Measurements from ENCODE around the gene FUT7. TPM values are rescaled to one million over a fixed set of nuclear protein-coding genes. Genes with fewer than 3 reads are reported as not detected.
A peak's percentile ranks its signal among the peaks of the same experiment; 100 is the strongest.

The FUT7 gene
- polyA plus RNA-seq, 4 donors: 0.09 to 0.90 TPM; not detected in 2

GRCh38 chr9:136985853-136986252 lies 46.0 kb downstream of the FUT7 start:
- H3K36me3 ChIP-seq (ENCODE audit: control insufficient read depth in 3 of 3, insufficient read depth in 2 of 3, low read depth in 1 of 3, low read length in 3 of 3): no peaks in the 10 kb centered on the region
- H3K27me3 ChIP-seq (ENCODE audit: control insufficient read depth in 3 of 3, insufficient read depth in 3 of 3, low read length in 3 of 3): peaks cover 3 to 37% (median 6%) of the 10 kb centered on the region in 3 donors
- 22 to 26% (median 22%) methylated on average over 19 to 33 of the region's 33 CpGs for WGBS, 3 donors
- H3K4me3 ChIP-seq (ENCODE audit: low read depth in 1 of 3, low read length in 3 of 3): no peak overlapping the region
- H3K4me1 ChIP-seq (ENCODE audit: control insufficient read depth in 3 of 3, insufficient read depth in 2 of 3, low read depth in 1 of 3, low read length in 2 of 3): peaks cover 0 to 5% (median 0%) of the 10 kb centered on the region in 3 donors
- H3K27ac ChIP-seq (ENCODE audit: low read depth in 1 of 3, low read length in 2 of 3): no peak overlapping the region
- FAIRE-seq (no peak), DNase-seq (no peak)
- H3K9me3 ChIP-seq (ENCODE audit: control insufficient read depth in 2 of 2, insufficient read depth in 1 of 2, low read depth in 1 of 2, low read length in 1 of 2): peaks cover 0 to 7% of the 10 kb centered on the region in 2 donors

- Histone ChIP-seq H3K4me3 (ENCODE audit: low read depth in 1 of 3, low read length in 3 of 3) (no peak overlapping the region), H3K27me3 (ENCODE audit: control insufficient read depth in 3 of 3, insufficient read depth in 3 of 3, low read length in 3 of 3) (peaks cover 3 to 41% (median 6%) of the 10 kb centered on the region in 3 donors), H3K27ac (ENCODE audit: low read depth in 1 of 3, low read length in 2 of 3) (no peak overlapping the region), H3K36me3 (ENCODE audit: control insufficient read depth in 3 of 3, insufficient read depth in 2 of 3, low read depth in 1 of 3, low read length in 3 of 3) (no peaks in the 10 kb centered on the region), H3K4me1 (ENCODE audit: control insufficient read depth in 3 of 3, insufficient read depth in 2 of 3, low read depth in 1 of 3, low read length in 2 of 3) (peaks cover 0 to 5% (median 0%) of the 10 kb centered on the region in 3 donors), H3K9me3 (ENCODE audit: control insufficient read depth in 2 of 2, insufficient read depth in 1 of 2, low read depth in 1 of 2, low read length in 1 of 2) (no peaks in the 10 kb centered on the region)
- DNase-seq (no peak), FAIRE-seq (no peak)
- 6 to 12% (median 8%) methylated on average over 41 to 48 of the region's 48 CpGs for WGBS, 3 donors
Measured at GRCh38 chr9:136985027-136985602, 46.8 kb downstream of the FUT7 start.

- WGBS, 3 donors: 51 to 59% (median 59%) methylated on average over 17 to 29 of the region's 29 CpGs
- Histone ChIP-seq H3K27me3 (ENCODE audit: control insufficient read depth in 3 of 3, insufficient read depth in 3 of 3, low read length in 3 of 3) (peaks cover 3 to 41% (median 6%) of the 10 kb centered on the region in 3 donors), H3K9me3 (ENCODE audit: control insufficient read depth in 2 of 2, insufficient read depth in 1 of 2, low read depth in 1 of 2, low read length in 1 of 2) (no peaks in the 10 kb centered on the region), H3K36me3 (ENCODE audit: control insufficient read depth in 3 of 3, insufficient read depth in 2 of 3, low read depth in 1 of 3, low read length in 3 of 3) (no peaks in the 10 kb centered on the region), H3K4me3 (ENCODE audit: low read depth in 1 of 3, low read length in 3 of 3) (no peak overlapping the region), H3K27ac (ENCODE audit: low read depth in 1 of 3, low read length in 2 of 3) (no peak overlapping the region), H3K4me1 (ENCODE audit: control insufficient read depth in 3 of 3, insufficient read depth in 2 of 3, low read depth in 1 of 3, low read length in 2 of 3) (peaks cover 0 to 5% (median 0%) of the 10 kb centered on the region in 3 donors)
- DNase-seq (no peak), FAIRE-seq (no peak)
Measured at GRCh38 chr9:136984464-136985026, 47.3 kb downstream of the FUT7 start.

- no peak overlapping the region for H3K27ac ChIP-seq (ENCODE audit: low read depth in 1 of 3, low read length in 2 of 3)
- H3K4me1 ChIP-seq (ENCODE audit: control insufficient read depth in 3 of 3, insufficient read depth in 2 of 3, low read depth in 1 of 3, low read length in 2 of 3): peaks cover 0 to 5% (median 0%) of the 10 kb centered on the region in 3 donors
- H3K27me3 ChIP-seq (ENCODE audit: control insufficient read depth in 3 of 3, insufficient read depth in 3 of 3, low read length in 3 of 3): peaks cover 3 to 41% (median 6%) of the 10 kb centered on the region in 3 donors
- H3K36me3 ChIP-seq (ENCODE audit: control insufficient read depth in 3 of 3, insufficient read depth in 2 of 3, low read depth in 1 of 3, low read length in 3 of 3): no peaks in the 10 kb centered on the region
- WGBS, 3 donors: 79 to 86% (median 83%) methylated on average over 11 of the region's 11 CpGs
- no peaks in the 10 kb centered on the region for H3K9me3 ChIP-seq (ENCODE audit: control insufficient read depth in 2 of 2, insufficient read depth in 1 of 2, low read depth in 1 of 2, low read length in 1 of 2)
- H3K4me3 ChIP-seq (ENCODE audit: low read depth in 1 of 3, low read length in 3 of 3): no peak overlapping the region
- no peak for DNase-seq
- no peak for FAIRE-seq
Measured at GRCh38 chr9:136983656-136984314, 48.1 kb downstream of the FUT7 start.

- DNase-seq (no peak), FAIRE-seq (no peak)
- Histone ChIP-seq H3K27me3 (ENCODE audit: control insufficient read depth in 3 of 3, insufficient read depth in 3 of 3, low read length in 3 of 3) (peaks cover 3 to 41% (median 6%) of the 10 kb centered on the region in 3 donors), H3K9me3 (ENCODE audit: control insufficient read depth in 2 of 2, insufficient read depth in 1 of 2, low read depth in 1 of 2, low read length in 1 of 2) (no peaks in the 10 kb centered on the region), H3K4me1 (ENCODE audit: control insufficient read depth in 3 of 3, insufficient read depth in 2 of 3, low read depth in 1 of 3, low read length in 2 of 3) (peaks cover 0 to 5% (median 0%) of the 10 kb centered on the region in 3 donors), H3K27ac (ENCODE audit: low read depth in 1 of 3, low read length in 2 of 3) (no peak overlapping the region), H3K36me3 (ENCODE audit: control insufficient read depth in 3 of 3, insufficient read depth in 2 of 3, low read depth in 1 of 3, low read length in 3 of 3) (no peaks in the 10 kb centered on the region), H3K4me3 (ENCODE audit: low read depth in 1 of 3, low read length in 3 of 3) (no peak overlapping the region)
- 74 to 77% (median 77%) methylated on average over 9 of the region's 9 CpGs for WGBS, 3 donors
Measured at GRCh38 chr9:136983167-136983566, 48.7 kb downstream of the FUT7 start.

GRCh38 chr9:136982232-136983051 lies 49.4 kb downstream of the FUT7 start, which contains the start of gene LCNL1:
TSS of gene LCNL1 (plus strand) at chr9:136982993. CDS start at chr9:136983587, 594 bp downstream.
- FAIRE-seq (no peak), DNase-seq (no peak)
- H3K27me3 ChIP-seq (ENCODE audit: control insufficient read depth in 3 of 3, insufficient read depth in 3 of 3, low read length in 3 of 3): peaks cover 3 to 44% (median 6%) of the 10 kb centered on the region in 3 donors
- no peaks in the 10 kb centered on the region for H3K9me3 ChIP-seq (ENCODE audit: control insufficient read depth in 2 of 2, insufficient read depth in 1 of 2, low read depth in 1 of 2, low read length in 1 of 2)
- no peak within 1 kb of the TSS for H3K4me3 ChIP-seq (ENCODE audit: low read depth in 1 of 3, low read length in 3 of 3)
- no peak within 1 kb of the TSS for H3K27ac ChIP-seq (ENCODE audit: low read depth in 1 of 3, low read length in 2 of 3)
- no peaks in the 10 kb centered on the region for H3K36me3 ChIP-seq (ENCODE audit: control insufficient read depth in 3 of 3, insufficient read depth in 2 of 3, low read depth in 1 of 3, low read length in 3 of 3)
- H3K4me1 ChIP-seq (ENCODE audit: control insufficient read depth in 3 of 3, insufficient read depth in 2 of 3, low read depth in 1 of 3, low read length in 2 of 3): peaks cover 0 to 5% (median 0%) of the 10 kb centered on the region in 3 donors
- 68 to 82% (median 69%) methylated on average over 18 of the region's 18 CpGs for WGBS, 3 donors

- H3K27ac ChIP-seq (ENCODE audit: low read depth in 1 of 3, low read length in 2 of 3): peak overlapping the region in 1 of 3 donors; percentile 45
- FAIRE-seq: no peak
- 62 to 69% (median 64%) methylated on average over 17 of the region's 17 CpGs for WGBS, 3 donors
- H3K9me3 ChIP-seq (ENCODE audit: control insufficient read depth in 2 of 2, insufficient read depth in 1 of 2, low read depth in 1 of 2, low read length in 1 of 2): no peaks in the 10 kb centered on the region
- H3K36me3 ChIP-seq (ENCODE audit: control insufficient read depth in 3 of 3, insufficient read depth in 2 of 3, low read depth in 1 of 3, low read length in 3 of 3): no peaks in the 10 kb centered on the region
- peaks cover 3 to 39% (median 6%) of the 10 kb centered on the region in 3 donors for H3K27me3 ChIP-seq (ENCODE audit: control insufficient read depth in 3 of 3, insufficient read depth in 3 of 3, low read length in 3 of 3)
- H3K4me3 ChIP-seq (ENCODE audit: low read depth in 1 of 3, low read length in 3 of 3): no peak overlapping the region
- peaks cover 0 to 5% (median 0%) of the 10 kb centered on the region in 3 donors for H3K4me1 ChIP-seq (ENCODE audit: control insufficient read depth in 3 of 3, insufficient read depth in 2 of 3, low read depth in 1 of 3, low read length in 2 of 3)
- no peak for DNase-seq
Measured at GRCh38 chr9:136981588-136982231, 50.2 kb downstream of the FUT7 start.
